ENCODE results near the gene GPC6. TPM values are rescaled to one million over a fixed set of nuclear protein-coding genes. Genes with fewer than 3 reads are reported as not detected.

The GPC6 gene
- total RNA-seq, 2 experiments from 2014 or later: not detected

DNA sequence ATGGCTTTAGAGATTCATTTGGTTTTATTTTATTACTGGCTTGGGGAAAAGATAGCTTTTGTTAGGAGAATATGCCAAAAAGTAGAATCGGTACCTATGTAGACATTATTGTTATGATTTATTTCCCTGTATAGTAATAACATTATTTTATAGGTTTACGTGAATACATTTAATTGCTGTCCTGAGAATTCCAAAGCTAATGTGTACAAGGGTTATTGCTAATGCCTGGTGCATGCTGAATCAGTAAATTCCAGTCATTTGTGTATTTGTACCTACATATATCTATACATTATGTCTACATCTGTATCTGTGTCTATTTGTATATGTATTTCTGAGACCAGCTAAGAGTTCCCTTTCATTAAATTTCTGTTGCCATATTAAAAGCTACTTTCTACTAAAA, 550.9 kb downstream of the GPC6 start:
- no peaks in the 10 kb centered on the region for H3K4me1 ChIP-seq (ENCODE audit: insufficient read depth, low read length, poor library complexity, severe bottlenecking)
- TF ChIP-seq, protein P1, sequence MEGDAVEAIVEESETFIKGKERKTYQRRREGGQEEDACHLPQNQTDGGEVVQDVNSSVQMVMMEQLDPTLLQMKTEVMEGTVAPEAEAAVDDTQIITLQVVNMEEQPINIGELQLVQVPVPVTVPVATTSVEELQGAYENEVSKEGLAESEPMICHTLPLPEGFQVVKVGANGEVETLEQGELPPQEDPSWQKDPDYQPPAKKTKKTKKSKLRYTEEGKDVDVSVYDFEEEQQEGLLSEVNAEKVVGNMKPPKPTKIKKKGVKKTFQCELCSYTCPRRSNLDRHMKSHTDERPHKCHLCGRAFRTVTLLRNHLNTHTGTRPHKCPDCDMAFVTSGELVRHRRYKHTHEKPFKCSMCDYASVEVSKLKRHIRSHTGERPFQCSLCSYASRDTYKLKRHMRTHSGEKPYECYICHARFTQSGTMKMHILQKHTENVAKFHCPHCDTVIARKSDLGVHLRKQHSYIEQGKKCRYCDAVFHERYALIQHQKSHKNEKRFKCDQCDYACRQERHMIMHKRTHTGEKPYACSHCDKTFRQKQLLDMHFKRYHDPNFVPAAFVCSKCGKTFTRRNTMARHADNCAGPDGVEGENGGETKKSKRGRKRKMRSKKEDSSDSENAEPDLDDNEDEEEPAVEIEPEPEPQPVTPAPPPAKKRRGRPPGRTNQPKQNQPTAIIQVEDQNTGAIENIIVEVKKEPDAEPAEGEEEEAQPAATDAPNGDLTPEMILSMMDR (conservative IDR thresholded peaks at IDR 0.05; ENCODE audit: low read length): no peak
- TF ChIP-seq EZH2phosphoT487 (IDR thresholded peaks at IDR 0.05; ENCODE audit: borderline replicate concordance, low read depth, low read length): no peak
- no peak overlapping the region for H3K4me3 ChIP-seq (ENCODE audit: low read depth, low read length, poor library complexity, severe bottlenecking)
- DNase-seq (ENCODE audit: low spot score): no peak
- H3K9me2 ChIP-seq (ENCODE audit: insufficient read depth, low read length): no peaks in the 10 kb centered on the region
- no peaks in the 10 kb centered on the region for H3K9me3 ChIP-seq (ENCODE audit: low read length)
- H4K20me1 ChIP-seq (ENCODE audit: insufficient read depth, low read length): no peaks in the 10 kb centered on the region
- ChIA-PET CTCF (ENCODE audit: unreplicated experiment) (no interaction called here), POLR2A (no interaction called here)
- no peaks in the 10 kb centered on the region for H3K36me3 ChIP-seq (ENCODE audit: insufficient read depth, low read length)
- H3K27ac ChIP-seq (ENCODE audit: low read depth, low read length, poor library complexity, severe bottlenecking): no peak overlapping the region
- intact Hi-C loops (cut with micrococcal nuclease; ENCODE audit: unreplicated experiment): no loop called here
- H2AFZ ChIP-seq (ENCODE audit: low read length): no peak overlapping the region
- no TSS peak for BruUV-seq (replicated peaks)
- H3K4me2 ChIP-seq (ENCODE audit: low read length): no peak overlapping the region
- no peaks in the 10 kb centered on the region for H3K79me2 ChIP-seq (ENCODE audit: insufficient read depth, low read depth, low read length)

DNA sequence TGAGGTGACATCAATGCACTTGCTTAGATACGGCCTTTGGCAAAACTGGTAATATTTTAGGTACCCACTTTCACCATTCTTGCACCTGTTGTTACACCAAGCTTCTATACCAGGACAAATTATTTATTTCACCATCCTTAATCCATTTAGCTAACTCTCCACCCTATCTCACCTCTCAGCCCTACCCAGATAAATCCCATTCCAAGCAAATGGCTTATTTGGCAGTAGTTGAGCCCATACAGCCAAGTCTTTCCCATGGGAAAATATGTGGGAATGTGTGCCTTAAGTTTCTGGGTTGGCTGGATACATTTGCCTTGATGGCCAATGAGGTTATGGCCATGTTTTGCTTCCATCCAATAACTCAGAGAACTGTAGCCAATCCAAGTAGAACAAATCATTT, 551.9 kb downstream of the GPC6 start:
- no peak overlapping the region for H3K4me2 ChIP-seq (ENCODE audit: low read length)
- no peaks in the 10 kb centered on the region for H3K79me2 ChIP-seq (ENCODE audit: insufficient read depth, low read depth, low read length)
- intact Hi-C loops (cut with micrococcal nuclease; ENCODE audit: unreplicated experiment): no loop called here
- ChIA-PET POLR2A (no interaction called here), CTCF (ENCODE audit: unreplicated experiment) (no interaction called here)
- H3K27ac ChIP-seq (ENCODE audit: low read depth, low read length, poor library complexity, severe bottlenecking): no peak overlapping the region
- H2AFZ ChIP-seq (ENCODE audit: low read length): no peak overlapping the region
- H4K20me1 ChIP-seq (ENCODE audit: insufficient read depth, low read length): no peaks in the 10 kb centered on the region
- TF ChIP-seq EZH2phosphoT487 (IDR thresholded peaks at IDR 0.05; ENCODE audit: borderline replicate concordance, low read depth, low read length): no peak
- TF ChIP-seq, protein P1 (conservative IDR thresholded peaks at IDR 0.05; ENCODE audit: low read length): no peak
- H3K4me1 ChIP-seq (ENCODE audit: insufficient read depth, low read length, poor library complexity, severe bottlenecking): no peaks in the 10 kb centered on the region
- no peaks in the 10 kb centered on the region for H3K9me2 ChIP-seq (ENCODE audit: insufficient read depth, low read length)
- no peaks in the 10 kb centered on the region for H3K9me3 ChIP-seq (ENCODE audit: low read length)
- H3K4me3 ChIP-seq (ENCODE audit: low read depth, low read length, poor library complexity, severe bottlenecking): no peak overlapping the region
- H3K36me3 ChIP-seq (ENCODE audit: insufficient read depth, low read length): no peaks in the 10 kb centered on the region
- DNase-seq (ENCODE audit: low spot score): no peak
- BruUV-seq (replicated peaks): no TSS peak

DNA sequence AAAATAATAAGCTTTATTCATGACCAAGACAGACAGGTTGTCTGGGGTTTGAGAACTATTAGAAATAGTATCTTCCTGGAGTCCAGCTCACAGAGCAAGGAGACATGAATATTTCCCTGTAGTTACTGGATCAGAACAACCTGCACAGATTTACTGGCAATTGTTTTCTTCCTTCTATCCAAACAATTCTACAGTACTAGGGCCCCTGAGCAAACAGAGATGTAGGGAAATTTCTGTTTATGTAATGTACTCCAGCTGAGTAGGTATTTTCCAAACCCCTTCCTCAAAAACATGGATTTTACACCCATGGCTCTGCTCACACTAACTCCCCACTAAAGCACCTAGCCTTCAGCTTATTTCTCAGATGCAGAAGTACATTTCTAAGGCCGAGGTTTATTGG, 557.6 kb downstream of the GPC6 start:
- no peak overlapping the region for H3K4me2 ChIP-seq (ENCODE audit: low read length)
- H3K4me1 ChIP-seq (ENCODE audit: insufficient read depth, low read length, poor library complexity, severe bottlenecking): no peaks in the 10 kb centered on the region
- H4K20me1 ChIP-seq (ENCODE audit: insufficient read depth, low read length): no peaks in the 10 kb centered on the region
- H3K27ac ChIP-seq (ENCODE audit: low read depth, low read length, poor library complexity, severe bottlenecking): no peak overlapping the region
- H3K9me2 ChIP-seq (ENCODE audit: insufficient read depth, low read length): no peaks in the 10 kb centered on the region
- H3K36me3 ChIP-seq (ENCODE audit: insufficient read depth, low read length): no peaks in the 10 kb centered on the region
- no peaks in the 10 kb centered on the region for H3K9me3 ChIP-seq (ENCODE audit: low read length)
- TF ChIP-seq EZH2phosphoT487 (IDR thresholded peaks at IDR 0.05; ENCODE audit: borderline replicate concordance, low read depth, low read length): no peak
- TF ChIP-seq, protein P1 (conservative IDR thresholded peaks at IDR 0.05; ENCODE audit: low read length): no peak
- no peak overlapping the region for H3K4me3 ChIP-seq (ENCODE audit: low read depth, low read length, poor library complexity, severe bottlenecking)
- no peak overlapping the region for H2AFZ ChIP-seq (ENCODE audit: low read length)
- ChIA-PET CTCF (ENCODE audit: unreplicated experiment) (no interaction called here), POLR2A (no interaction called here)
- DNase-seq (ENCODE audit: low spot score): no peak
- intact Hi-C loops (cut with micrococcal nuclease; ENCODE audit: unreplicated experiment): no loop called here
- no peaks in the 10 kb centered on the region for H3K79me2 ChIP-seq (ENCODE audit: insufficient read depth, low read depth, low read length)
- BruUV-seq (replicated peaks): no TSS peak

Data from OCI-LY7 (cell line).